GM23338 (cell line): Measurements from ENCODE around the gene MCM7.

Experiments used
- CREB1 ChIP-seq: fragments of 250-450 bp; sonication (Bioruptor Pico); IDR thresholded peaks from 2 replicates; pipeline ENCODE4 v1.5.0; 2020; ENCODE audit warnings: low read depth, mild to moderate bottlenecking, moderate library complexity
- EZH2 ChIP-seq: fragments of 200-600 bp; sonication (generic); IDR thresholded peaks from one replicate; pipeline ENCODE4 v1.8.0; 2017; ENCODE audit warnings: antibody characterized with exemption, mild to moderate bottlenecking, low read depth; ENCODE audit not compliant: unreplicated experiment
- EZH2phosphoT487 ChIP-seq: fragments of 200-600 bp; sonication (generic); IDR thresholded peaks from one replicate; pipeline ENCODE4 v1.8.1; 2018; ENCODE audit warnings: antibody characterized with exemption; ENCODE audit not compliant: unreplicated experiment
- JUNB ChIP-seq: IDR thresholded peaks from one replicate; pipeline ENCODE4 v1.6.1; 2016; ENCODE audit warnings: antibody characterized with exemption; ENCODE audit not compliant: unreplicated experiment
- NANOG ChIP-seq: IDR thresholded peaks from 2 replicates; pipeline ENCODE4 v1.6.1; 2016; ENCODE audit warnings: antibody characterized with exemption, borderline replicate concordance
- POLR2AphosphoS5 ChIP-seq: IDR thresholded peaks from 2 replicates; pipeline ENCODE4 v1.6.1; 2016; ENCODE audit warnings: antibody characterized with exemption, low read depth
- ZNF114 ChIP-seq: fragments of 250-450 bp; sonication (Bioruptor Pico); IDR thresholded peaks from 2 replicates; pipeline ENCODE4 v1.5.0; 2020; ENCODE audit warnings: mild to moderate bottlenecking, moderate library complexity
- ZNF331 ChIP-seq: fragments of 250-450 bp; sonication (Bioruptor Pico); IDR thresholded peaks from 2 replicates; pipeline ENCODE4 v1.5.0; 2020; ENCODE audit warnings: low read depth, mild to moderate bottlenecking, moderate library complexity
- TF ChIP-seq, protein P1 (sequence below), 2 experiments: fragments of 200-600 bp in 1 of 2; sonication (generic) in 1 of 2; conservative IDR thresholded peaks; 2 replicates each; pipeline versions ENCODE4 v1.5.1 to v1.6.1; 2016 to 2017; ENCODE audit warnings: antibody characterized with exemption in 2 of 2, low read depth in 2 of 2, mild to moderate bottlenecking in 2 of 2, moderate library complexity in 1 of 2
- TF ChIP-seq, protein P2 (sequence below): IDR thresholded peaks from one replicate; pipeline ENCODE4 v1.6.1; 2018; ENCODE audit warnings: antibody characterized with exemption; ENCODE audit not compliant: unreplicated experiment
- TF ChIP-seq, protein P3 (sequence below): fragments of 250-450 bp; sonication (Bioruptor Pico); IDR thresholded peaks from 2 replicates; pipeline ENCODE4 v1.5.0; 2020; ENCODE audit warnings: mild to moderate bottlenecking, moderate library complexity
- TF ChIP-seq, protein P4 (sequence below): IDR thresholded peaks from 2 replicates; pipeline ENCODE4 v1.6.1; 2016; ENCODE audit warnings: antibody characterized with exemption

DNA sequence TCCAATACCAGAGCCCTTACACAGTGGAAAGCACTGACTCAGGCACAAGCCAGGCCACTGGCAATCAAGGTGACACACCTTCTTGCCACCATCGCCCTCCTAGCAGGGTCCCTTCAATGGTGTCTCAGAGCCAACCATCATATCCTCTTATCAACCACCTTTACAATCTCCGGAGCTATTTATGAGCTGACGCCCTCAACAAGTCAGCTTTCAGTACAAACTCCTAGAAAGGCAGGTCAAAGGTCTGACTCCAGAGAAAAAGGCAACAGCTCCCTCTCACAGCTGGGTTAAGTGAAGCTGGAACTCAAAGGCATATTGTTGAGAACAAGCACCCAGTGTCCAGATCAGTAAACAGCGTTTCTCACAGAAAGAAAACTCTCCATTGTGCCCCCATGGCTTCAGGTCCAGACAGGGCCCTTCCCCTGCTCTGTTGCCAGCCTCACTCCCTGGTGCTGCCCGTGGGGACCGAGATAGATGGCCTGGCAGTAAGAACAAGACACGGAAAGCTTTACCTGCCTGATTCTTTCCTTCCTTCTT, 22.1 kb downstream of the MCM7 start:
- TF ChIP-seq, protein P1, sequence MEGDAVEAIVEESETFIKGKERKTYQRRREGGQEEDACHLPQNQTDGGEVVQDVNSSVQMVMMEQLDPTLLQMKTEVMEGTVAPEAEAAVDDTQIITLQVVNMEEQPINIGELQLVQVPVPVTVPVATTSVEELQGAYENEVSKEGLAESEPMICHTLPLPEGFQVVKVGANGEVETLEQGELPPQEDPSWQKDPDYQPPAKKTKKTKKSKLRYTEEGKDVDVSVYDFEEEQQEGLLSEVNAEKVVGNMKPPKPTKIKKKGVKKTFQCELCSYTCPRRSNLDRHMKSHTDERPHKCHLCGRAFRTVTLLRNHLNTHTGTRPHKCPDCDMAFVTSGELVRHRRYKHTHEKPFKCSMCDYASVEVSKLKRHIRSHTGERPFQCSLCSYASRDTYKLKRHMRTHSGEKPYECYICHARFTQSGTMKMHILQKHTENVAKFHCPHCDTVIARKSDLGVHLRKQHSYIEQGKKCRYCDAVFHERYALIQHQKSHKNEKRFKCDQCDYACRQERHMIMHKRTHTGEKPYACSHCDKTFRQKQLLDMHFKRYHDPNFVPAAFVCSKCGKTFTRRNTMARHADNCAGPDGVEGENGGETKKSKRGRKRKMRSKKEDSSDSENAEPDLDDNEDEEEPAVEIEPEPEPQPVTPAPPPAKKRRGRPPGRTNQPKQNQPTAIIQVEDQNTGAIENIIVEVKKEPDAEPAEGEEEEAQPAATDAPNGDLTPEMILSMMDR (conservative IDR thresholded peaks at IDR 0.05; ENCODE audit: low read depth in 2 of 2), result no peak
- TF ChIP-seq, protein P2, sequence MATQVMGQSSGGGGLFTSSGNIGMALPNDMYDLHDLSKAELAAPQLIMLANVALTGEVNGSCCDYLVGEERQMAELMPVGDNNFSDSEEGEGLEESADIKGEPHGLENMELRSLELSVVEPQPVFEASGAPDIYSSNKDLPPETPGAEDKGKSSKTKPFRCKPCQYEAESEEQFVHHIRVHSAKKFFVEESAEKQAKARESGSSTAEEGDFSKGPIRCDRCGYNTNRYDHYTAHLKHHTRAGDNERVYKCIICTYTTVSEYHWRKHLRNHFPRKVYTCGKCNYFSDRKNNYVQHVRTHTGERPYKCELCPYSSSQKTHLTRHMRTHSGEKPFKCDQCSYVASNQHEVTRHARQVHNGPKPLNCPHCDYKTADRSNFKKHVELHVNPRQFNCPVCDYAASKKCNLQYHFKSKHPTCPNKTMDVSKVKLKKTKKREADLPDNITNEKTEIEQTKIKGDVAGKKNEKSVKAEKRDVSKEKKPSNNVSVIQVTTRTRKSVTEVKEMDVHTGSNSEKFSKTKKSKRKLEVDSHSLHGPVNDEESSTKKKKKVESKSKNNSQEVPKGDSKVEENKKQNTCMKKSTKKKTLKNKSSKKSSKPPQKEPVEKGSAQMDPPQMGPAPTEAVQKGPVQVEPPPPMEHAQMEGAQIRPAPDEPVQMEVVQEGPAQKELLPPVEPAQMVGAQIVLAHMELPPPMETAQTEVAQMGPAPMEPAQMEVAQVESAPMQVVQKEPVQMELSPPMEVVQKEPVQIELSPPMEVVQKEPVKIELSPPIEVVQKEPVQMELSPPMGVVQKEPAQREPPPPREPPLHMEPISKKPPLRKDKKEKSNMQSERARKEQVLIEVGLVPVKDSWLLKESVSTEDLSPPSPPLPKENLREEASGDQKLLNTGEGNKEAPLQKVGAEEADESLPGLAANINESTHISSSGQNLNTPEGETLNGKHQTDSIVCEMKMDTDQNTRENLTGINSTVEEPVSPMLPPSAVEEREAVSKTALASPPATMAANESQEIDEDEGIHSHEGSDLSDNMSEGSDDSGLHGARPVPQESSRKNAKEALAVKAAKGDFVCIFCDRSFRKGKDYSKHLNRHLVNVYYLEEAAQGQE, result no peak
- TF ChIP-seq EZH2phosphoT487 (no peak), EZH2 (no peak), POLR2AphosphoS5 (no peak), JUNB (no peak), NANOG (no peak), CREB1 (CRISPR knock-in tag) (no peak), ZNF114 (no peak), ZNF331 (no peak)
- TF ChIP-seq, protein P3, sequence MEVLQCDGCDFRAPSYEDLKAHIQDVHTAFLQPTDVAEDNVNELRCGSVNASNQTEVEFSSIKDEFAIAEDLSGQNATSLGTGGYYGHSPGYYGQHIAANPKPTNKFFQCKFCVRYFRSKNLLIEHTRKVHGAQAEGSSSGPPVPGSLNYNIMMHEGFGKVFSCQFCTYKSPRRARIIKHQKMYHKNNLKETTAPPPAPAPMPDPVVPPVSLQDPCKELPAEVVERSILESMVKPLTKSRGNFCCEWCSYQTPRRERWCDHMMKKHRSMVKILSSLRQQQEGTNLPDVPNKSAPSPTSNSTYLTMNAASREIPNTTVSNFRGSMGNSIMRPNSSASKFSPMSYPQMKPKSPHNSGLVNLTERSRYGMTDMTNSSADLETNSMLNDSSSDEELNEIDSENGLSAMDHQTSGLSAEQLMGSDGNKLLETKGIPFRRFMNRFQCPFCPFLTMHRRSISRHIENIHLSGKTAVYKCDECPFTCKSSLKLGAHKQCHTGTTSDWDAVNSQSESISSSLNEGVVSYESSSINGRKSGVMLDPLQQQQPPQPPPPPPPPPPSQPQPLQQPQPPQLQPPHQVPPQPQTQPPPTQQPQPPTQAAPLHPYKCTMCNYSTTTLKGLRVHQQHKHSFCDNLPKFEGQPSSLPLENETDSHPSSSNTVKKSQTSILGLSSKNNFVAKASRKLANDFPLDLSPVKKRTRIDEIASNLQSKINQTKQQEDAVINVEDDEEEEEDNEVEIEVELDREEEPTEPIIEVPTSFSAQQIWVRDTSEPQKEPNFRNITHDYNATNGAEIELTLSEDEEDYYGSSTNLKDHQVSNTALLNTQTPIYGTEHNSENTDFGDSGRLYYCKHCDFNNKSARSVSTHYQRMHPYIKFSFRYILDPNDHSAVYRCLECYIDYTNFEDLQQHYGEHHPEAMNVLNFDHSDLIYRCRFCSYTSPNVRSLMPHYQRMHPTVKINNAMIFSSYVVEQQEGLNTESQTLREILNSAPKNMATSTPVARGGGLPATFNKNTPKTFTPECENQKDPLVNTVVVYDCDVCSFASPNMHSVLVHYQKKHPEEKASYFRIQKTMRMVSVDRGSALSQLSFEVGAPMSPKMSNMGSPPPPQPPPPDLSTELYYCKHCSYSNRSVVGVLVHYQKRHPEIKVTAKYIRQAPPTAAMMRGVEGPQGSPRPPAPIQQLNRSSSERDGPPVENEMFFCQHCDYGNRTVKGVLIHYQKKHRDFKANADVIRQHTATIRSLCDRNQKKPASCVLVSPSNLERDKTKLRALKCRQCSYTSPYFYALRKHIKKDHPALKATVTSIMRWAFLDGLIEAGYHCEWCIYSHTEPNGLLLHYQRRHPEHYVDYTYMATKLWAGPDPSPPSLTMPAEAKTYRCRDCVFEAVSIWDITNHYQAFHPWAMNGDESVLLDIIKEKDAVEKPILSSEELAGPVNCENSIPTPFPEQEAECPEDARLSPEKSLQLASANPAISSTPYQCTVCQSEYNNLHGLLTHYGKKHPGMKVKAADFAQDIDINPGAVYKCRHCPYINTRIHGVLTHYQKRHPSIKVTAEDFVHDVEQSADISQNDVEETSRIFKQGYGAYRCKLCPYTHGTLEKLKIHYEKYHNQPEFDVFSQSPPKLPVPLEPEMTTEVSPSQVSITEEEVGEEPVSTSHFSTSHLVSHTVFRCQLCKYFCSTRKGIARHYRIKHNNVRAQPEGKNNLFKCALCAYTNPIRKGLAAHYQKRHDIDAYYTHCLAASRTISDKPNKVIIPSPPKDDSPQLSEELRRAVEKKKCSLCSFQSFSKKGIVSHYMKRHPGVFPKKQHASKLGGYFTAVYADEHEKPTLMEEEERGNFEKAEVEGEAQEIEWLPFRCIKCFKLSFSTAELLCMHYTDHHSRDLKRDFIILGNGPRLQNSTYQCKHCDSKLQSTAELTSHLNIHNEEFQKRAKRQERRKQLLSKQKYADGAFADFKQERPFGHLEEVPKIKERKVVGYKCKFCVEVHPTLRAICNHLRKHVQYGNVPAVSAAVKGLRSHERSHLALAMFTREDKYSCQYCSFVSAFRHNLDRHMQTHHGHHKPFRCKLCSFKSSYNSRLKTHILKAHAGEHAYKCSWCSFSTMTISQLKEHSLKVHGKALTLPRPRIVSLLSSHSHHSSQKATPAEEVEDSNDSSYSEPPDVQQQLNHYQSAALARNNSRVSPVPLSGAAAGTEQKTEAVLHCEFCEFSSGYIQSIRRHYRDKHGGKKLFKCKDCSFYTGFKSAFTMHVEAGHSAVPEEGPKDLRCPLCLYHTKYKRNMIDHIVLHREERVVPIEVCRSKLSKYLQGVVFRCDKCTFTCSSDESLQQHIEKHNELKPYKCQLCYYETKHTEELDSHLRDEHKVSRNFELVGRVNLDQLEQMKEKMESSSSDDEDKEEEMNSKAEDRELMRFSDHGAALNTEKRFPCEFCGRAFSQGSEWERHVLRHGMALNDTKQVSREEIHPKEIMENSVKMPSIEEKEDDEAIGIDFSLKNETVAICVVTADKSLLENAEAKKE (CRISPR knock-in tag), result no peak
- TF ChIP-seq, protein P4, sequence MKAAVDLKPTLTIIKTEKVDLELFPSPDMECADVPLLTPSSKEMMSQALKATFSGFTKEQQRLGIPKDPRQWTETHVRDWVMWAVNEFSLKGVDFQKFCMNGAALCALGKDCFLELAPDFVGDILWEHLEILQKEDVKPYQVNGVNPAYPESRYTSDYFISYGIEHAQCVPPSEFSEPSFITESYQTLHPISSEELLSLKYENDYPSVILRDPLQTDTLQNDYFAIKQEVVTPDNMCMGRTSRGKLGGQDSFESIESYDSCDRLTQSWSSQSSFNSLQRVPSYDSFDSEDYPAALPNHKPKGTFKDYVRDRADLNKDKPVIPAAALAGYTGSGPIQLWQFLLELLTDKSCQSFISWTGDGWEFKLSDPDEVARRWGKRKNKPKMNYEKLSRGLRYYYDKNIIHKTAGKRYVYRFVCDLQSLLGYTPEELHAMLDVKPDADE, result no peak
